GM08714 (cell line): ENCODE measurements around the gene ZCCHC14.
"Not testable (repeated sequence)": the region's sequence is repeated elsewhere in the genome, so short reads cannot be mapped to it uniquely, and the experiment has no call there.

ENCODE experiments used
- H3K4me3 ChIP-seq: fragments of 200-500 bp; sonication (Bioruptor generic); 2 replicates; pipeline ENCODE4 v1.5.1; 2014; ENCODE audit warnings: mild to moderate bottlenecking, low read length, inconsistent platforms
- ZNF274 ChIP-seq: IDR thresholded peaks from 2 replicates; pipeline ENCODE4 v1.6.1; 2012; ENCODE audit warnings: mild to moderate bottlenecking, low read depth, low read length

ZCCHC14 gene

DNA sequence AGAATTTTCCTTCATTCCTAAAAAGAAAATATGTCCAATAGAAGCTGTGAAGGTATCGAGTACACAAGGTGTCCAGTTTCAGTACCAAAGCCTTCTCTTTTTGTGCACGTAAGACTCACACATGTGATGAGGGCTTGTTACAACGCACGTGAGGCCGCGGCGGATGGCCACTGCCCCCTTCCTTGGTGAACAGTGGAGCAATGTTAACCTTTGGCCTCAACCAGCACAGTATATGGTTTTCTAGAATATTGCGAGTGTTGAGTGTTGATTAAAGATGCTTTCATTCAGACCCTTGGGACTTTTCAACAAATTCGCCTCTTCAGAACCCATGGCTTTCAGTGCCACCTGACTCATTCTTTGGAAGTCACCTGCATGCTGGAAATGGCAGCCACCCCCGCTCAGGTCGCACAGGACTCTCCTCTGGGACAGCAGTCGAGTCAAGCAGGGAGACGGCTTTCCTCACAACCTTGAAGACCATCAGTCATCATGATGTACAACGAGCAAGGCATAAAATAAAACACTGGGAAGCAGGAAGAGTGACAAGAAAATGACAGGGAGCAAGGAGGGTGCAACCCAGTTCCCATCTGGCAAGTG lies 86.2 kb downstream of the ZCCHC14 start:
- H3K4me3 ChIP-seq: no peak overlapping the region
- no peak for TF ChIP-seq ZNF274

GRCh38 chr16:87404764-87405625 lies 87.8 kb downstream of the ZCCHC14 start:
- TF ChIP-seq ZNF274: no peak
- H3K4me3 ChIP-seq: no peak overlapping the region

- no peak overlapping the region for H3K4me3 ChIP-seq
- TF ChIP-seq ZNF274: no peak
Observed at GRCh38 chr16:87395181-87395842, 97.5 kb downstream of the ZCCHC14 start.

GRCh38 chr16:87393680-87394055 lies 99.2 kb downstream of the ZCCHC14 start:
- peak overlapping the region; percentile 71; the same call in 1 of the 2 replicates for H3K4me3 ChIP-seq
- no peak for TF ChIP-seq ZNF274

DNA sequence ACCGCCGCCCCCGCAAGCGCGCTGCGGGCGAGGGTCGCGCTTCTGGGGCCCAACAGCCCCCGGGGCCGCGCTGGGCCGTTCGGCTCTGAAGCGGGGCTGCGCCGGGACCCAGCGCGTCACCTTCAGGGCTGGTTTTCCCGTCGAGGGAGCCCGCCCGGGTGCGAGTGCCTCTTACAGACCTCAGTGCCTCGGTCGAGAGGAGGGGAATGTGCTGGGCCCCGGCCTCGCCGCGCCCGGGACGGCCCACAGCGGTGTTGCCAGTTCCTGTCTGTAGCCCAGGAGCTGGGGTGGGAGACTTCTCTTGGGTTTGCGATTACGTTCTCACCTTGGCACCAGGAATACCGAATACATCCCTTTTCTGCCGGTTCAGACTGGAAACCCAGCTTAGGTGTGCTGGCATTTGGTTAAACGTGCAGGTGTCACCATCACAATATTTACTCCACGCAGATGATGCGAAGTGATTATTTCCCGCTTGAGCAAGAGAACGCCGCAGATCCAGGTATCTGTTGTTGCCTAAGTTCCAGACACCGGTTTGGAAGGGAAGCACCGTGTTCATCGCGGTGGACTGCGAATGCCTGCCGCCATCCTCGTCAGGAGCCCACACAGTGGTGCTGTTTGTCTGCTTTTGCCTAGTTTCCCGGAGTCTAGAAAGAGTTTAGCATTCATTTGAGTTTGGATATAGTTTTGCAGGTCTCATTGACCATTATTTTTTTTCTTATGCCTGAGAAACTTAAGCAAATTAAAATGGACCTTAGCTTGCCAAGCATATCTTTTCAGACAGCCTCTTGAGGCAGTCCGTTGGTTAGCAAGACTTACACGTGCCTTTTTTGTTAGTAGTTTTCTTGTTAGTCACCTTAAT lies 99.8 kb downstream of the ZCCHC14 start:
- no peak for TF ChIP-seq ZNF274
- H3K4me3 ChIP-seq: peak overlapping the region; percentile 71

GRCh38 chr16:87391950-87392820 lies 100.6 kb downstream of the ZCCHC14 start, which contains the start of gene MAP1LC3B:
TSS of gene MAP1LC3B (plus strand) at chr16:87392336. CDS start at chr16:87392428, 92 bp downstream.
- H3K4me3 ChIP-seq: peak within 1 kb of the TSS; percentile 71
- no peak for TF ChIP-seq ZNF274

GRCh38 chr16:87391324-87391949 lies 101.4 kb downstream of the ZCCHC14 start:
- H3K4me3 ChIP-seq: peak overlapping the region; percentile 62; the same call in 1 of the 2 replicates
- no peak for TF ChIP-seq ZNF274

DNA sequence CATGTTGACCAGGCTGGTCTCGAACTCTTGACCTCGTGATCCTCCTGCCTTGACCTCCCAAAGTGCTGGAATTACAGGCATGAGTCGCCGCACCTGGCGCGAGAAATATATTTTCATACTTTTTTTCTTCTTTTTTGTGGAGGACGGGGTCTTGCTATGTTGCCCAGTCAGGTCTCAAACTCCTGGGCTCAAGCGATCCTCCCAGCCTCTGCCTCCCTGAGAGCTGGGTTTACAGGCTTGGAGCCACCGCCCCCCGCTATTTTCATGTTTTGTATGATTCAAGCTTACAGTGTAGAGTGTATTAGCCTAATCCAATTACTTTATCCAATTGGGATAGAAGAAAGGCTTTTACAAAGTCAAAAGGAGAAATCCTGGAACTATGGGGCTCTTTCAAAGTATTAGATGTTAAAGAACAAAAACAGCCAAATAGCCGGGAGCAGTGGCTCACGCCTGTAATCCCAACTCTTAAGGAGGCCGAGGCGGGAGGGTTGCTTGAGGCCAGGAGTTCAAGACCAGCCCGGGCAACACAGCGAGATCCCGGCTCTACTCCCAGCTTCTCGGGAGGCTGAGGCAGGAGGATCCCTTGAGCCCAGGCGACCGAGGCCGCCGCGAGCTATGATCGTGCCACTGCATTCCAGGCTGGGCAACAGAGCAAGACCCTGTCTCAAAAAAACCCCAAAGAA lies 102.0 kb downstream of the ZCCHC14 start:
- no peak for TF ChIP-seq ZNF274
- H3K4me3 ChIP-seq: no peak overlapping the region; the same call in 1 of the 2 replicates

DNA sequence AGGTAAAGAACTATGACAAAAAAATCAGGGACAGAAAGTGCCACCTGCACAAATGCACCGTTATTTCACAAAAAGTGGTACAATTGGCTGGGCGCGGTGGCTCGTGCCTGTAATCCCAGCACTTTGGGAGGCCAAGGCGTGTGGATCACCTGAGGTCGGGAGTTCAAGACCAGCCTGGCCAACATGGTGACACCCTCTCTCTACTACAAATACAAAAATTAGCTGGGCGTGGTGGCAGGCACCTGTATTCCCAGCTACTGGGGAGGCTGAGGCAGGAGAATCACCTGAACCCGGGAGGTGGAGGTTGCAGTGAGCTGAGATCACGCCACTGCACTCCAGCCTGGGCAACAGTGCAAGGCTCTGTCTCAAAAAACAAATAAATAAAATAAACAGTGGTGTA lies 102.9 kb downstream of the ZCCHC14 start:
- H3K4me3 ChIP-seq: not testable (repeated sequence)

GRCh38 chr16:87389245-87389644 lies 103.6 kb downstream of the ZCCHC14 start:
- no peak overlapping the region for H3K4me3 ChIP-seq
- no peak for TF ChIP-seq ZNF274

GRCh38 chr16:87388818-87389134 lies 104.0 kb downstream of the ZCCHC14 start:
- no peak overlapping the region for H3K4me3 ChIP-seq
- TF ChIP-seq ZNF274: no peak

- H3K4me3 ChIP-seq: peak overlapping the region; percentile 20; the same call in 1 of the 2 replicates
- TF ChIP-seq ZNF274: no peak
Observed at GRCh38 chr16:87387942-87388817, 104.6 kb downstream of the ZCCHC14 start.

- peak overlapping the region; percentile 60; the same call in 1 of the 2 replicates for H3K4me3 ChIP-seq
Observed at GRCh38 chr16:87384875-87385167, 108.0 kb downstream of the ZCCHC14 start.
